Skin epidermis (tissue), 12 donors: Measurements from ENCODE around the gene FMN2.

Experiments
- H3K27ac ChIP-seq, 21 experiments: fragments of 200-600 bp; sonication (generic) in 11 of 21; one replicate each; pipeline ENCODE4 v1.5.0; 2020; ENCODE audit warnings: mild to moderate bottlenecking in 3 of 21, inconsistent platforms in 2 of 21, moderate library complexity in 2 of 21
- H3K4me3 ChIP-seq, 7 experiments: fragments of 200-600 bp; sonication (generic) in 2 of 7; one replicate each; pipeline ENCODE4 v1.5.0; 2020; ENCODE audit warnings: inconsistent platforms in 2 of 7, mild to moderate bottlenecking in 2 of 7, moderate library complexity in 1 of 7

FMN2 gene

DNA sequence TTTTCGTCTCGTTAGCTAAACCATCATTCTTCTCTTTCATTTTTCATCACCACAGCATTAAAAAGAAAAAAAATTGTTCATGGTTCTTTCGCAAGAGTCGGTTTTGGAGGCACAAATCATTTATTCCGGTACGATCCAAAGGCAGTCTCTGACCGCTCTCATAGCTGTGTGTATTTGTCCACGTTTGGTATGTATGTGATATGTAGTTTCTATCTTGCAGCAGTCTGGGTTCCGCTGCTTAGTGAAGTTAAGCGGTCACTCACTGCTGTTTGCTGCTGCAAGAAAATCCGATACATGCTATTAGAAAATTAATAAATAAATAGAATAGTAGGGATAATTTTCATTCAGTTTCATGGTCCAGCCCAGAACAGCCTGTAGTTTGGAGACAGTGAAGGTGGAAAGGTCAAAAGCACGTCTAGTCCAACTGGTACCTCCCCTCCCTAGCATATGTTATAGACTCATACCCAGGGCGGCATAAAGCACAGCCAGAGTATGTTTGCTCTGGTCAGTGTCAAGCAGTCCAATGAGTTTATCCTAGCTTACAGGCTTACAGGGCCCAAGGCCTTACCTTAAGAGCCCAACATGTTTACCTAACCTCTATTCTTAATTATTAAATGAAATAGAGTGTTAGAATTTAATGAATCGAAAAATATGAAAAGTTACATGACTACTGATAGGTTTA is 2.5 kb downstream of the FMN2 start:
- Histone ChIP-seq H3K4me3 (no peak overlapping the region), H3K27ac (no peak overlapping the region)

DNA sequence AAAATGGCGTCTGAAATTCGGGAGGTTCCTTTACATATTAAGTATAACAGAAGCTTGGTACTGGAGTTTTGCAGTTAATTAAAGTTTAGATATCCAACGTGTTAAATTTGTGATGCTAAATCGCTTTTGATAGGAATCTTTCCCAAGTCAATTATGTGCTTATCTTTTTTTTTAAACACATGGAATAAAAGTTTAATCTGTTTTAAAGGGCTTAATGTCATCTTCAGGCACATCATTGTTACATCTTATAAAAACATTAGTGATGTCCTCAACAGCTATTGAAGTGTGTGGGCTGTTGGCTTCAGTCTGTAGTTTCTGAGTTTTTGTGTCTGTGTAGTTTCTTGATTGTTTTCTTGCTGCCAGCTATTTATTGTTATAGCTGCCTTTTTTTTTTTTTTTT is 5.3 kb downstream of the FMN2 start:
- H3K4me3 ChIP-seq, result no peak overlapping the region
- no peak overlapping the region for H3K27ac ChIP-seq

DNA sequence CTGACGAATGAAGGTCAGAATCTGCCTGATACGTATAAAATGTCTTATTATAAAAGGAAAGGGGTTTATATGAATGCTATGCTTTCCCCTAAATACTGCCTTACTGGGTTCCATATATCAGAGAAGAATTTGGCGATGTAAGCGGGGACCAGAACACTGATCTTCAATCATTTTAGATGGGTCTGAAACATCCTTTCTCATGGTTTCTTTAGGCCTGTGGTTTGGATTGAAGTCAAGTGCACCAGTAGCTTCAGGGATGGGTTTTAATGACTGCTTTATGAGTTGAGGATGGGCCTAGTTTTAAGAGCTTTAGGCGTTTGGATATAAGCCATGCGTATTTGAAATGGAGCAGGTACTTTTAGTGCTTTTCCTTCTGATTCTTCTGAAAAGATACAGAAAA is 6.9 kb downstream of the FMN2 start:
- H3K4me3 ChIP-seq, result no peak overlapping the region
- no peak overlapping the region for H3K27ac ChIP-seq

DNA sequence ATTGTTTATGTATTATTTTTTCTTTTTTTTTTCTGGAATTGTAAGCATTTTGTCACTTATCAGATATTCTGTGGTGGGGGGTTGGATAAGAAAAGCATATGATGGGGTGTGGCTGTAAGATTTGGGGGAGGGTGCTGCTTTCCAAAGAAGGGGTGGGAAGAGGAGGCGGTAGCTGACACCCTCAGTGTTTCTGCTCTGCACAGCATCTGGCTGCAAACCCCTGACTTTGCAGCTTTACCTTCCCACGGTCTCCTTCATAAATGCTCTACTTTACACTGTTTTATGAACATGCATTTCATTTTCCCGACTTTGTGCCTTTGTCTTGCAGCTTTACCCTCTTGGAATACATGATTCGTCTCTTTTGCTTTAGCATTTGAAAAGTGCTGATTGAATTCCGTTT is 7.6 kb downstream of the FMN2 start:
- no peak overlapping the region for H3K27ac ChIP-seq
- H3K4me3 ChIP-seq, result no peak overlapping the region

DNA sequence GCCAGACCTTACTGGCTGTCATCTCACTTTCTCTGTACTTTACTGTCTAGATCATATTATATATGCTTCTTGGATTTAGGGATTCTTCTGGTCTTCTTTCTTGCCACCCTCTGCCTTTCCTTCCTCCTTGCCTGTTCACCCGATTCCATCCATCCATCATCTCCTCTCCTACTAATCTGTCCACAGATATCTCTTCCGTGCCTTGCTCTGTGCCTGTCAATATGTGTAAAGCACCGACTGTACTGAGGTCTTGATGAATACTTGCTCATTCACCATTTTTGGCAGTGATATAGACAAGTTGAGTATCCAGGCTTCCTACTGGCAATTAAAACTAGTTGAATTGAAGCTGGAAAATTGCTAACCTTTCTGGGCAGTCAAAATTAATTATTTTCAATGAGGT is 8.1 kb downstream of the FMN2 start:
- Histone ChIP-seq H3K4me3 (no peak overlapping the region), H3K27ac (no peak overlapping the region)

DNA sequence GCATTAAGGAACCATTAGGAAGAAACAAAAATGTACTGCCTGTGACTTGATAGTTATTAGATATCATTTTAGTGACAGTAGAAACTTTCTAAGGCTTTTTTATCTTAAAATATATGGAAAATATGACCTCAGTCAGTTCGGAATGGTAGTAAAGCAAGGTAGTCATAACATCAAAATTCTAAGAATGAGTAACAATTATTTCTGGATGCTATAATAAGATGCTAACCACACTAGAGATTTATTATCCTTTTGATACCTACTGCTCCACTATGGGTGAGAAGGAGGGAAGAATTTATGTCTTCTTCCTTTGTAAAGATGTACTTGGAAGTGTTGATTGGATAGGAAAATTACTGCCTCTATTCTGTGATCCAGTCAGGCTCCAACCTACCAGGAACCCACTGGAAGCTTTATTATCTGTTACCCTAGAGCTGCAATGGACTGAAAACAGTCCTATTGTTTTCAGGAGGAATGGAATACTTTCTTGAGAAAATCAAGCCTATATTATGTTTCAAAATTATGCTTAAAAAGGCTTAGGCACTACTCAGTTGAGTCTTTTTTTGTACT is 8.8 kb downstream of the FMN2 start:
- Histone ChIP-seq H3K27ac (no peak overlapping the region), H3K4me3 (no peak overlapping the region)

DNA sequence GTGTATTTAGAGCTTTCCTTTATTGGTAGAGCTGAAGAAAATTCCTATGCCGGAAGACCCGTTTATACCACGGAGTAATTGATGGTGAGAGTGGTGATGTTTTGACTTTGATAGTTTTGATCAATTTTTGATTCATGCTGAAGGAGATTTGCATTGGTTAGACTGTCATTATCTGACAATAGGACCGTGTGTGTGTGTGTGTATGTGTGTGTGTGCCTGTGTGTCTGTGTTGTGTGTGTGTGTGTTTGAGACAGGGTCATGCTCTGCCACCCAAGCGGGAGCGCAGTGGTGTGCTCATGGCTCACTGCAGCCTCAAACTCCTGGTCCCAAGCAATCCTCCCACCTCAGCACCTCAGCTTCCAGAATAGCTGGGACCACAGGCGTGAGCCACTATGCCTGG is 9.6 kb downstream of the FMN2 start:
- Histone ChIP-seq H3K27ac (no peak overlapping the region), H3K4me3 (no peak overlapping the region)

DNA sequence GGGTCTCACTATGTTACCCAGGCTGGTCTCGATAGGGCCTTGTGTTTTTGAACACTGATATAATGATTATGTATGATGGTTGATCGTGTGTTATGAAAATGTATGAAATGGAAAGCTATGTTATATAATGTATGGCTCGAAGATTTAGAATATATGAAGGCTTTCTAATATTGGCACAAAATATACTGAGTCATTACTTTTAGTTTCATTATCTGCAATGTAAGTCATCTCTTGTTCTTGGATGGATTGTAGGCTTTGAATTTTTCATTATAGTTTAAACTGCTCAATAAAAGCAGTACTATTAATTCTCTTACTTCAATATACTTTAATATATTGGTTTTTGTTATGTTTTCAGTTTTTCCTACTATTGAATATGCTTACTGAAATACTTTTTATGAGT is 10.1 kb downstream of the FMN2 start:
- H3K4me3 ChIP-seq, result no peak overlapping the region
- H3K27ac ChIP-seq, result no peak overlapping the region

DNA sequence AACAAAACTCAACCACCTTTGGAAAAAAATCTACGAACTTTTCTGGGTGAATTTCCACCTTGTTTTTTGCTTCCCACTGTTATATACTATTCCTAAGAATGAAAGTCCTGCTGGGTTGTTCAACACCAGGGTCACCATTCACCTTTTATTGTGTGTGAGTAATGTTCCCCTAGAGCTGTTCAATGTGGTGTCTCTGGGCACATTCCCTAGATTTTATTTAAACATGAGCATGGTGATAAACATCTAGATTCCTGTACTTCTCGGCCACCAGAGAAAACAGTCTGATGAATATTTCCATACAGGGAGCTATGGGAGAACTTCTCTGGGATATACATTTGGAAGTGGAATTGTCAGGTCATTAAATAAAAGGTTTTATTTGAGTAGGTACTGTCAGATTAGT is 13.0 kb downstream of the FMN2 start:
- Histone ChIP-seq H3K27ac (no peak overlapping the region), H3K4me3 (no peak overlapping the region)

DNA sequence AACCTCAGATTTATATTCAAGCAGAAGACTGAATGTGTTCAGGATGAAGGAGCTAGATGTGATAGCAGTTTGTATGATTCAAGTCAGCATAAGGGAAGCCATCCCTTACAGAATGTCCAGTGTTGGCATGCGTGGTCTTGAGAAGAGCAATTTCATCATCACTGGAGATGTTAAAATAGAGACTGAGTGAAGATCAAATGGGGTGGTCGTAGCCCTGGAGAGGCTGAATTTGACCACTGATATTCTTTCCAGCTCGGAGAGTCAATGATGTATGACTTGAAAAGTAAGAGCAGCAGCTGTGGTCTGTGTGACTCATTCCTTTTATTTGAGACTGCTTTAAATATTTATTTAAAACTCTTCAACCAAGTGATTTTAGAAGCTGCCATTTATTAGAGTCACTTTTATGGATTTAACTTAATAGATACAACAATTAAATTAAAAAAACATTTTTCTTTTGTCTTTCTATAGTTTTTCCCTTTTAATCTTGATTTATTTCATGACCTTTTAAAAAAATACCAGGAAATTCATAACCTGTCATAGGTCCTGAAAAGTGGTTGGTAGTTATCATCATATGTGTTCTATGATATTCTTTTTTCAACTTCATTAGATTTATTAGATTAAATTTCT is 15.5 kb downstream of the FMN2 start:
- no peak overlapping the region for H3K27ac ChIP-seq

DNA sequence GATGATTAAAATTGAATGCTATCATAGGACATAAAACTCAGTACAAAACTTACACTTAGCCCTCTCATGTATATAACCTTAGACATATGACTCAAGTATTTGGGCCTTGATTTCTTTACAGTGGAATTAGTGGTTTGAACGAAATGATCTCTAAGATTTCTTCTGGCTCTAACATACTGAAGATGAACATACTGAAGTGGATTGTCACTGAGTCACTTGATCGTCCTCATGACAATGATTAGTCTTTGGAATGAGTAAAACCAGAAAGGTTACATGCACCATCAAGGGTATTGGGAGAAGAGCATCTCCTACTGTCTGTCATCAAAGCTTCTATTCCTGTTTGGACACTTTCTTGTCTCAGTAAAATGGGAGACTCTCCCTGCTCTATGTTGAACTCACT is 17.4 kb downstream of the FMN2 start:
- Histone ChIP-seq H3K27ac (no peak overlapping the region), H3K4me3 (no peak overlapping the region)

More for the DNA sequence above, 15.5 kb downstream of the FMN2 start:
- no peak overlapping the region for H3K4me3 ChIP-seq

DNA sequence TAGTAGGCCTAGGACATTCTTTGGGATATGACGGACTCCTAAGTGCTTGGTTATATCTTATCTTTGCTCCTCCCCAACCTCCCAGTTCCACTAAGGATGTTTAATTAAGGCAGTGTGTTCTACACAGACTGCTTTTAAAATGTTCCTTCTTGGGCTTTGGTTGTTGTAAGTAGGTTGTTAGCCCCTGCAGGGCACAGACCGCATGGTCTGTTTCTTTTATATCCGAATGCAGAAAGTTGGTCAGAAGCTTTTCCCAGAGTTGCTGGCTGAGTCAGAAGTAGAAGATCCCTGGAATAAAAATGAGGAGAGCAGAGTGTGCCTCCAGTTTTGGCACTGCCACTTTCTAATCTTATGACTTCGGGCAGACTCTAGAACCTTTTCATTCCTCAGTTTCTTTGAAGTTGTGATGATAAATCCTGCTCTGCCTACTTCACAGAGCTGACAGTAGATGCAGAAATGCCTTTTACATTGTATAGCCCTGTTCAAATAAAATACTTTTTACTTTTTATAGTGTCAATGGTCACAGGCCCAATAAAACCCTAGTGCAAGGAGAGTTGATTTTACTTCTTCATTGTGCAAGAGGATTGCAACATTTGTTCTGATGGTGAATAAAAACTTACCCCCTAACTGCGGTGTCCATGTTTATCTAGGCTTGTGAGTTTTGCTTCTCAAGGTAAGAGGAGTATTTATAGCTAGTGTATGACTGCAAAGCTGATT is 18.4 kb downstream of the FMN2 start:
- no peak overlapping the region for H3K4me3 ChIP-seq
- no peak overlapping the region for H3K27ac ChIP-seq

DNA sequence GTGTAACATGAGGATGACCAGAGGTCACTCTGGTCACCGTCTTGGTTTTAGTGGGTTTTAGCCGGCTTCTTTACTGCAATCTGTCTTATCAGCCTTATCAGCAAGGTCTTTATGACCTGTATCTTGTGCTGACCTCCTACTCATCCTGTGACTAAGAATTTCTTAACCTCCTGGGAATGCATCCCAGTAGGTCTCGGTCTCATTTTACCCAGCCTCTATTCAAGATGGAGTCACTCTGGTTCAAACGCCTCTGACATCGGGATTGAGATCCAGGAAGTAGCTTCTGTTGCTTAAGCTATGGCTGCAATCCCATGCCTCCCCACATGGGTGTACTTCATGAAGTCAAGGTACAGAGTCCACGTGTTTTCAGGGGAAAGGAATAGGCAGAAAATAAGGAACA is 19.9 kb downstream of the FMN2 start:
- Histone ChIP-seq H3K27ac (no peak overlapping the region), H3K4me3 (no peak overlapping the region)

DNA sequence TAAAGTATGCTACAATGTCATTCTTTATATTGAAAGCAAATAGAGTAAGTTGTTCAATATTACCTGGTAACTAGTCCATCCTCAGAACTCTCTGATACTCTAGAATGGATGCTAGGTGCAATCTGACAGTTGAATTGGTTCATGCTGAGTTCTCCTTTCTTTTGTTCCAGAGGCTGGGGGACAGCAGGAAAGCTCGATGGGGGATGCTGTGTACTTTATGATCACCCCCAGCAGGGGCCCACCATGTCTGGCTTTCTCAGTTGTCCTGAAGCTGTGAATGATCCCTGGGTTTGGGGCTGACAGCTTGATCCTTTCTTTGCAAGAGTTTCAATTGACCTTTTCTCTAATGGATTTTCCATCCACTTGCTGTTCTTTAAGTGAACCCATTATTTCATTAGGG is 22.5 kb downstream of the FMN2 start:
- Histone ChIP-seq H3K27ac (no peak overlapping the region), H3K4me3 (no peak overlapping the region)

DNA sequence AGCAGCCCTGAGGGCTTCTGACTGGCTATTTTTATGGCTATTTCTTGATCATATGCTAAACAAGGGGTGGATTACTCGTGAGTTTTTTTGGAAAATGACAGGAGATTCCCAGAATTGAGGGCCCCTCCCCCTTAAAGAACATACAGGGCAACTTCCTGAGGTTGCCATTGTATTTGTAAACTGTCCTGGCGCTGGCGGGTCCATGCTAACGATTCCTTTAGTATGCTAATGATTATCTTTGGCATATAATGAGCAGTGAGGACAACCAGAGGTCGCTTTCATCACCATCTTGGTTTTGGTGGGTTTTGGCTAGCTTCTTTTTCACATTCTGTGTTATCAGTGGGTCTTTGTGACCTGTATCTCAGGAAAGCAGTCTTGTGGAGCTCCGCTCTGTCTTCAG is 24.1 kb downstream of the FMN2 start:
- H3K27ac ChIP-seq, result no peak overlapping the region
- no peak overlapping the region for H3K4me3 ChIP-seq

DNA sequence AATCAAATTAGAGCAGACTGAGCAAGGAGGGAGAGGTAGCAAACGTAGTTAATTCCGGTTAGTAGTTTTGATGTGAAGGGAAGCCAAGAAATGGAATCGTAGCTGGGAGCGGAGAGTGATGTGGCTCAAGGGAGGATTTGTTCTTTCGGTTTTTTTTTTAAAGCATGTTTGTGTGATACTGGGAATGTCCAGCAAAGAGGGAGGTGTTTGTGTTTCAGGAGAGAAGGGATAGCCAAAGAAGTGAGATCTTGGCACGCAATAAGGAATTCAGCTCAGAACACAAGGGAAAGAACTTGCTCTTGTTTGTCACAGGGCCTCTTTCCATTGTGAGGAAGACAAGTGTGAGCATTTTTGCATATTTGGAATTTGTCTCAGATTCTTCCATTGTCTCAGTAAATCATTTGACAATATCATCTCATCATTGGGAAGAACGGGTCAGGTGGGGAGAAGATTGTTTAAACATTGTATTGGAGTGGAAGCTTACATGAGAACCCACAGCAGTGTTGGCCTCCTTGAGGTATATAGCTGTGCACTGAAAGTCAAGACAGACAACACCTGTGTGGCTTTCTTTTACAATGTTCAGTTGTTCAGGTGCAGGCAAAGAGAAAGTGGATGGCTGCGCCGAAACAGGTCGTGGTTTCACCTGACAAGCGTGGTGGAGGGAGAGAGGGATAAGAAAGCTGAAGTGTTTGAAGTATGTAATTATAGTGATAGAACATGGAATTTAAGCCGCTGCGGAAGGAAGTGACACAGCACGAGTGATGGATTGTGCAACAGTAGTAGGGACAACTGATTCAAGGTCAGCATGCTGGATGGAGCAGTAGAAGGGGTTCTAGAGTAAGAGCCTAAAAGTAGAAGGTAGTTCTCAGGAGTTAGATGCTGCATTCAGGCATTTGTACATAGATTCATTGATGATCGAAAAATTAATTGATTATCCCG is 25.4 kb downstream of the FMN2 start:
- H3K27ac ChIP-seq, result no peak overlapping the region
- H3K4me3 ChIP-seq, result no peak overlapping the region

DNA sequence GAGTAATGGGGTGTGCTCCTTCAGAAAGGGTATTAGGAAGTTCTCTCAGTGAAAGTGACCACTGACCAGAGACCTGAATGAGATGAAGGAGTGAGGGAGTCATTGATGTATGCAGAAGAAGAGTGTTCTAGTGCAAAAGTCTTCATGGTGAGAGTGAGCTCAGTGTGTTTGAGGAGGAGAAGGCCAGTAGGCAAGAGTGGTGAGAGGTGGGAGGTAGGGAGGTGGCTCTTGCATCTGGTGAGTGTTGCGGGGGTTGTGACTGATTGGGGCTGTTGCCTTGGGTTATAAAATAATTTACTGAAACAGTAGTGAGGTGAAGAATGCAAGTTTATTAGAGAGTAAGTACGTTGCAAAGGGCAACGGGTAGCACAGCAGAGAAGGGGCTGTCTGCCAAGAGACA is 26.2 kb downstream of the FMN2 start:
- Histone ChIP-seq H3K27ac (no peak overlapping the region), H3K4me3 (no peak overlapping the region)

DNA sequence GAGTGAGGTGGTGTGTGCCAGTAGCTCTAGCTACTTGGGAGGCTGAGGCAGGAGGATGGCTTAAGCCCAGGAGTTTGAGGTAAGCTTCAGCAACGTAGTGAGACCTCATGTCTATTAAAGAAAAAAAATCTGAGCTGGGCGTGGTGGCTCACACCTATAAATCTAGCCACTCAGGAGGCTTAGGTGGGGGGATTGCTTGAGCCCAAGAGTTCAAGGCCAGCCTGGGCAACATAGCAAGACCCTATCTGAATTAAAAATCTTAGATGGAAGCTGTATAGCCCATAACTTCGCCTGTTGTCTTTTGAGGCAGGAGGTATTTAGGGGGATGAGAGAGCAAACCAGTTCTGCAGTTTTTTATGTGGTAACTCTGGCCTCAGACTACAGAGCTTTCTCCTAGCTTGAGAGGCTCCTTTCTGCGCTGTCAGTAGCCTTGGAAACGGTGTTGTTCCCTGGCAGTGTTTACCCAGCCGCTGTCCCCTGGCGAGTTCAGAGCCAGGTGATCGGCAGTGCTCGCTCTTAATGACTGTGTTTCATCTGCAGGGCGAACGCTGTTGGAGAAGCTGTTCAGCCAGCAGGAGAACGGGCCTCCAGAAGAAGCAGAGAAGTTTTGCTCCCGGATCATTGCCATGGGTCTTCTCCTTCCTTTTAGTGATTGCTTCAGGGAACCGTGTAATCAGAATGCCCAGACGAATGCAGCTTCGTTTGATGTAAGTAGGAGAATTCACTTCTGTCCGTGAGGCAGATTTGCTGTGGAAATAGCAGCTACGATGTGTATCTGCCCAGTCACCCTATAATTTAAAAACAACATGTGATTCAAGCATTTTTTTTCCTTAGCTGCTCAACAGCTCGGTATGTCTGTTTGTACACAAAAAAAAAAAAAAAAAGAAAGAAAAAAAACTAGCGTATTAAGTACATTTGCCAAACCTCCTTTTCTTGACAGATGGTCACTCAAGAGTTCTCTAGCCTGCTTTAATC is 31.2 kb downstream of the FMN2 start:
- Histone ChIP-seq H3K27ac (no peak overlapping the region), H3K4me3 (no peak overlapping the region)

DNA sequence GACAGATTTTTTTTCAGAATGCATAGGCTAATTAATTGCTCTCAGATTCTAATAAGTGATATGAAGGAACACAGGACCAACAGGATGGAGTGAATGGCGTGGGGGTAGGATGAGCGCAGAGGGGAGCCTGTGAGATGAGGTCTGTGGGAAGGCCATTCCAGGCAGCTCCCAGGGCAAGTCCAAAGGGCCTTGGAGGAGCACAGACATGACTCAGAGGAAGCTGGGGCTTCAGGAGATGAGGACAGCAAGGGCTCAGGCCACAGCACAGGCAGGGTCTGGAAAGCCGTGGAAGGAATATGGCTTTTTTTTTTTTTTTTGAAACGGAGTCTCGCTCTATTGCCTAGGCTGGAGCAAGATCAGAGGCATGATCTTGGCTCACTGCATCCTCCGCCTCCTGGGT is 35.1 kb downstream of the FMN2 start:
- H3K4me3 ChIP-seq, result no peak overlapping the region
- no peak overlapping the region for H3K27ac ChIP-seq
